ENCODE results near the gene HELQ. TPM values are rescaled to one million over a fixed set of nuclear protein-coding genes. Genes with fewer than 3 reads are reported as not detected.

The HELQ gene
- total RNA-seq, 2 donors from 2014 or later: 12.2 to 12.3 TPM

DNA sequence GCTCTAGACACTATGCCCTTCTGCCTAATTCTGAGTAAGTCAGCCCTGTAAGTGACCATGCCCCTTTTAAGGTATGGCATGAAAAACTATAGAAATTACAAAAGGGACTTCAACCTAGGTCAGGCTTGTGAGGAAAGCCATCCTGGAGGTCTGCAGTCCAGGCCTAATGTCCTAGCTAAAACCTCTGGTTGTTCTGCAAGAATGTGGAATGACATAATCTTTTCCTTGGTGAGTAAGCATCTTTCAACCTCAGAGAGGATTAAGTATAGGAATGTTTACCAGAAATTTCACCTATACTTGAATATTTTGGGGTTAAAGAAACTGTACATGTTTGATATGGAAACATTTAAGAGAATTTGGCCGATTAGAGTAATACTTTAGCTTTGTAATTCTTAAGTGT lies 97.2 kb downstream of the HELQ start:
- no peak overlapping the region for H3K27ac Mint-ChIP-seq
- ATAC-seq (no peak), DNase-seq (ENCODE audit: low spot score in 2 of 2) (no peak)
- H3K9me3 Mint-ChIP-seq: peaks cover 0 to 19% of the 10 kb centered on the region in 2 donors
- peaks cover 0 to 26% of the 10 kb centered on the region in 2 donors for H3K36me3 Mint-ChIP-seq

Other genes starting within 250 kb of the HELQ start
- gene COQ2, start 171.0 kb downstream of the HELQ start, total RNA-seq: 10 to 100 TPM; 17.8 to 18.7 TPM
- gene HPSE, start 121.0 kb downstream of the HELQ start, total RNA-seq: 10 to 100 TPM; 13.1 to 17.4 TPM
- 10 to 100 TPM; 67.3 to 84.3 TPM for gene MRPS18C, start 235 bp upstream of the HELQ start, total RNA-seq
- gene ABRAXAS1, start 29.3 kb upstream of the HELQ start, total RNA-seq: 10 to 100 TPM; 20.7 to 22.0 TPM
- gene GPAT3, start 80.3 kb upstream of the HELQ start, total RNA-seq: 1 to 10 TPM in 1 of 2 donors, under 1 TPM in 1; 0.74 to 1.0 TPM

All from activated naive CD4-positive, alpha-beta T cell treated with anti-CD3 and anti-CD28 coated beads, Interleukin-2, amount 50 U/mL, for 72 hours (primary cell).